ENCODE measurements around the gene IRGC.
A peak's percentile ranks its signal among the peaks of the same experiment; 100 is the strongest.

IRGC gene

GRCh38 chr19:43705729-43706128 lies 10.1 kb upstream of the IRGC start:
- no peaks in the 10 kb centered on the region for H3K36me3 Mint-ChIP-seq
- ATAC-seq: no peak
- peaks cover 10% of the 10 kb centered on the region for H3K4me1 Mint-ChIP-seq
- no peak overlapping the region for H3K4me3 Mint-ChIP-seq
- H3K27ac Mint-ChIP-seq: peak overlapping the region; percentile 61
- H3K9me3 Mint-ChIP-seq: peaks cover 5% of the 10 kb centered on the region
- no peak for DNase-seq (ENCODE audit: low spot score in 2 of 2)

DNA sequence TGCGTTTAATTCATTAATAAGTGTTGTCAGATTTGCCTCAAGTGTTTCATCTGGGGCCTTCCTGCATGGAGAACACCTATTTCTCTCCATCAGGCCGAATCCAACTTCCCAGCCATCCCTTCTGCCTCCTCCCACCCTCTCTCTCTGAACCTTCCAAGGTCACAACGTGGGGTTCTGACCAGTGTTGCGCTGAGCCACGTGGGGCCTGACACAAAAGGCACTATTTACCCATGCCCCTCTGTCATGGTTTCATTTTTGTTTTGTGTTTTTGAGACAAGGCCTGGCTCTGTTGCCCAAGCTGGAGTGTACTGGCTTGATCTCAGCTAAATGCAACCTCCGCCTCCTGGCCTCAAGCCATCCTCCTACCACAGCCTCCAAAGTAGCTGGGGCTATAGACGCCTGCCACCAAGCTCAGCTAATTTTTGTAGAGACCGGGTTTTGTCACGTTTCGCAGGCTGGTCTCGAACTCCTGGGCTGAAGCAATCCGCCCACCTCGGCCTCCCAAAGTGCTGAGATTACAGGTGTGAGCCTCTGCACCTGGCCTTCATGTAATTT lies 8.6 kb upstream of the IRGC start:
- H3K36me3 Mint-ChIP-seq: no peaks in the 10 kb centered on the region
- H3K4me1 Mint-ChIP-seq: no peaks in the 10 kb centered on the region
- peaks cover 2% of the 10 kb centered on the region for H3K9me3 Mint-ChIP-seq
- DNase-seq (ENCODE audit: low spot score in 2 of 2) (no peak), ATAC-seq (no peak)
- no peak overlapping the region for H3K4me3 Mint-ChIP-seq
- no peak overlapping the region for H3K27ac Mint-ChIP-seq

GRCh38 chr19:43708716-43709115 lies 7.2 kb upstream of the IRGC start:
- no peak overlapping the region for H3K4me3 Mint-ChIP-seq
- peaks cover 2% of the 10 kb centered on the region for H3K9me3 Mint-ChIP-seq
- no peaks in the 10 kb centered on the region for H3K4me1 Mint-ChIP-seq
- no peak for ATAC-seq
- H3K36me3 Mint-ChIP-seq: no peaks in the 10 kb centered on the region
- no peak overlapping the region for H3K27ac Mint-ChIP-seq
- no peak for DNase-seq (ENCODE audit: low spot score in 2 of 2)

DNA sequence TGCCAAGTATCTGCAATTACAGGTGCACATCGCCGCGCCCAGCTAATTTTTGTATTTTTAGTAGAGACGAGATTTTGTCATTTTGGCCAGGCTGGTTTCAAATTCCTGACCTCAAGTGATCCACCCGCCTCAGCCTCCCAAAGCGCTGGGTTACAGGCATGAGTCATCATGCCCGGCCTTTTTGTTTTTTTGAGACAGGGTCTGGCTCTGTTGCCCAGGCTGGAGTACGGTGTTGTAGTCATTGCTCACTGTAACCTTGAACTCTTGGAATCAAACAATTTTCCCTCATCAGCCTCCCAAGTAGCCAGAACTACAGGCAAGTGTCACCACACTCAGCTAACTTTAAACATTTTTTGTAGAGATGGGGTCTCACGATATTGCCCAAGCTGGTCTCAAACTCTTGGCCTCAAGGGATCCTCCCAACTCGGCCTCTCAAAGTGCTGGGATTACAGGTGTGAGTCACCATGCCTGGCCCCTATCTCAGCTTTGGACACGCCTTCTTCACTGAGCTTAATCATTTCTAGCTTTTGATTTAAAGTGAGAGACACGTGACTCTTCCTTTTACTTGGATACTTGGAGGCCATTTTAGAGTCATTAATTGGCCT lies 4.0 kb upstream of the IRGC start:
- Mint-ChIP-seq H3K9me3 (peaks cover 2% of the 10 kb centered on the region), H3K36me3 (no peaks in the 10 kb centered on the region), H3K27ac (no peak overlapping the region), H3K4me1 (no peaks in the 10 kb centered on the region), H3K4me3 (no peak overlapping the region)
- no peak for DNase-seq (ENCODE audit: low spot score in 2 of 2)
- peak; percentile 43 for ATAC-seq

GRCh38 chr19:43713208-43713607 lies 2.7 kb upstream of the IRGC start:
- no peak overlapping the region for H3K27ac Mint-ChIP-seq
- no peaks in the 10 kb centered on the region for H3K4me1 Mint-ChIP-seq
- DNase-seq (ENCODE audit: low spot score in 2 of 2): no peak
- no peak overlapping the region for H3K4me3 Mint-ChIP-seq
- ATAC-seq: no peak
- peaks cover 2% of the 10 kb centered on the region for H3K9me3 Mint-ChIP-seq
- H3K36me3 Mint-ChIP-seq: no peaks in the 10 kb centered on the region

- DNase-seq (ENCODE audit: low spot score in 2 of 2) (no peak), ATAC-seq (no peak)
- Mint-ChIP-seq H3K27ac (no peak overlapping the region), H3K4me3 (no peak overlapping the region), H3K36me3 (no peaks in the 10 kb centered on the region), H3K4me1 (no peaks in the 10 kb centered on the region), H3K9me3 (no peaks in the 10 kb centered on the region)
Observed at GRCh38 chr19:43718627-43719377, 2.9 kb downstream of the IRGC start.

DNA sequence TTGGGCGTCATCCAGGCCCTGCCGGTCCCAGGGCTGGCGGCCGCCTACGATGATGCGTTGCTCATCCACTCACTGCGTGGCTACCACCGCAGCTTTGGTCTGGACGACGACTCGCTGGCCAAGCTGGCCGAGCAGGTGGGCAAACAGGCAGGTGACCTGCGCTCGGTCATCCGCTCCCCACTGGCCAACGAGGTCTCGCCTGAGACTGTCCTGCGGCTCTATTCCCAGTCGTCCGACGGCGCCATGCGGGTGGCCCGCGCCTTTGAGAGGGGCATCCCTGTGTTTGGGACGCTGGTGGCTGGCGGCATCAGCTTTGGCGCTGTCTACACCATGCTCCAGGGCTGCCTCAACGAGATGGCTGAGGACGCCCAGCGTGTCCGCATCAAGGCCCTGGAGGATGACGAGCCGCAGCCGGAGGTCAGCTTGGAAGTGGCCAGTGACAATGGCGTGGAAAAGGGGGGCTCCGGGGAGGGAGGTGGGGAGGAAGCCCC lies 3.5 kb downstream of the IRGC start:
- H3K4me3 Mint-ChIP-seq: no peak overlapping the region
- DNase-seq (ENCODE audit: low spot score in 2 of 2) (no peak), ATAC-seq (no peak)
- no peaks in the 10 kb centered on the region for H3K9me3 Mint-ChIP-seq
- no peaks in the 10 kb centered on the region for H3K36me3 Mint-ChIP-seq
- H3K4me1 Mint-ChIP-seq: no peaks in the 10 kb centered on the region
- H3K27ac Mint-ChIP-seq: no peak overlapping the region

DNA sequence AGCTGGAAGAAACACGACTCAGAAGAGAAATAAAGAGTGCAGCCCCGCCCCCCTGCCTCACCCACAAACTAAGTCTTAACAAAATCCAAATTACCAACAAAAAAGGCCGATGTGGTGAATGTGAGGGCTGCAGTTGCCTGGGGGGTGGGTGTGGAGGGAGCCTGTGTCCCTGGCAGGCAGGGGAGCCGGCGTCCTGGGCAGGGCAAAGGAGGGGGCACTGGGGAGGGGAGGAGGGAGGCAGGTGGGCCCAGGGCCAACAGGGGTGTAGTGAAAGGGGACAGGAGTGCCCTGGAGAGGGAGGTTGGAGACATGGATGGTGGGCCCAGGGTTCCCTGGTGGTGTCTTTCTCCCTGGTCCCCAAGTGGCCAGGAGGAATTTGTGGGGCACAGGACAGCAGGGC lies 4.0 kb downstream of the IRGC start:
- H3K4me1 Mint-ChIP-seq: no peaks in the 10 kb centered on the region
- DNase-seq (ENCODE audit: low spot score in 2 of 2): no peak
- no peak for ATAC-seq
- no peaks in the 10 kb centered on the region for H3K9me3 Mint-ChIP-seq
- H3K4me3 Mint-ChIP-seq: no peak overlapping the region
- H3K27ac Mint-ChIP-seq: no peak overlapping the region
- no peaks in the 10 kb centered on the region for H3K36me3 Mint-ChIP-seq

- no peak for DNase-seq (ENCODE audit: low spot score in 2 of 2)
Observed at GRCh38 chr19:43720936-43721335, 5.1 kb downstream of the IRGC start.

GRCh38 chr19:43721469-43722048 lies 5.7 kb downstream of the IRGC start:
- Mint-ChIP-seq H3K4me1 (no peaks in the 10 kb centered on the region), H3K9me3 (no peaks in the 10 kb centered on the region), H3K4me3 (no peak overlapping the region), H3K27ac (peak overlapping the region; percentile 64), H3K36me3 (no peaks in the 10 kb centered on the region)
- no peak for DNase-seq (ENCODE audit: low spot score in 2 of 2)
- ATAC-seq: peak; percentile 84

More at GRCh38 chr19:43720936-43721335, 5.1 kb downstream of the IRGC start:
- H3K4me1 Mint-ChIP-seq: no peaks in the 10 kb centered on the region
- H3K27ac Mint-ChIP-seq: peak overlapping the region; percentile 64
- no peaks in the 10 kb centered on the region for H3K36me3 Mint-ChIP-seq
- no peak for ATAC-seq
- H3K9me3 Mint-ChIP-seq: no peaks in the 10 kb centered on the region
- no peak overlapping the region for H3K4me3 Mint-ChIP-seq

DNA sequence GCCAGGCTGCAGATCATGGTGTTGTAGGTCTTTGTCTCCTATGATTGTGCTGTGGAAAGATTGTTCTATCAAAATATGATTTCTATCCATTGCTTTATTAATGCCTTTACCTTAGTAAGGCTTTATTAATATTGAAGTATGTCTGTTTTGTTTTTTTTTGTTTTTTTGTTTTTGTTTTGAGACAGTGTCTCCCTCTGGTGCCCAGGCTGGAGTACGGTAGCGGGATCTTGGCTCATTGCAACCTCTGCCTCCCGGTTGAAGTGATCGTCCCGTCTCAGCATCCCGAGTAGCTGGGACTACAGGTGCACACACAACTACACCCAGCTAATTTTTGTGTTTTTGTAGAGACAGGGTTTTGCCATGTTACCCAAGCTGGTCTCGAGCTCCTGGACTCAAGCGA lies 7.7 kb downstream of the IRGC start:
- peaks cover 6% of the 10 kb centered on the region for H3K36me3 Mint-ChIP-seq
- H3K9me3 Mint-ChIP-seq: no peaks in the 10 kb centered on the region
- H3K27ac Mint-ChIP-seq: no peak overlapping the region
- no peaks in the 10 kb centered on the region for H3K4me1 Mint-ChIP-seq
- ATAC-seq: no peak
- no peak for DNase-seq (ENCODE audit: low spot score in 2 of 2)
- H3K4me3 Mint-ChIP-seq: no peak overlapping the region

DNA sequence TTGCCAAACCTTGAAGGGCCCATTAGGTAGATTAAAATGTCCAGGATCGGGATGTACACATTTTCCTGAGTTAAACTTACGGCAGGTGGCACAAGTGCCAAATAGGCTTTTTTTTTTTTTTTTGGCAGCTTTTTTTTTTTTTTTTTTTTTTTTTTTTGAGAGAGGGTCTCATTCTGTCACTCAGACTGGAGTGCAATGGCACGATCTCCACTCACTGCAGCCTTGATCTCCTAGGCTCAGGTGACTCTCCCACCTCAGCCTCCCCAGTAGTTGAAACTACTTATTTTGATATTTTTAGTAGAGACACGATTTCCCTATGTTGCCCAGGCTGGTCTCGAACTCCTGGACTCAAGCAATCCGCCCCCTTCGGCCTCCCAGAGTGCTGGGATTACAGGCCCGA lies 9.0 kb downstream of the IRGC start:
- no peaks in the 10 kb centered on the region for H3K4me1 Mint-ChIP-seq
- no peak for DNase-seq (ENCODE audit: low spot score in 2 of 2)
- H3K4me3 Mint-ChIP-seq: no peak overlapping the region
- peaks cover 13% of the 10 kb centered on the region for H3K36me3 Mint-ChIP-seq
- no peak overlapping the region for H3K27ac Mint-ChIP-seq
- ATAC-seq: no peak
- H3K9me3 Mint-ChIP-seq: no peaks in the 10 kb centered on the region

- H3K4me3 Mint-ChIP-seq: no peak overlapping the region
- H3K9me3 Mint-ChIP-seq: no peaks in the 10 kb centered on the region
- H3K27ac Mint-ChIP-seq: no peak overlapping the region
- ATAC-seq (no peak), DNase-seq (ENCODE audit: low spot score in 2 of 2) (no peak)
- H3K4me1 Mint-ChIP-seq: no peaks in the 10 kb centered on the region
- H3K36me3 Mint-ChIP-seq: peaks cover 19% of the 10 kb centered on the region
Observed at GRCh38 chr19:43725468-43725867, 9.6 kb downstream of the IRGC start.

GRCh38 chr19:43726736-43727592 lies 11.1 kb downstream of the IRGC start:
- no peak for DNase-seq (ENCODE audit: low spot score in 2 of 2)
- no peak for ATAC-seq
- Mint-ChIP-seq H3K9me3 (no peaks in the 10 kb centered on the region), H3K36me3 (peaks cover 32% of the 10 kb centered on the region), H3K4me3 (no peak overlapping the region), H3K27ac (no peak overlapping the region), H3K4me1 (no peaks in the 10 kb centered on the region)

- no peak for ATAC-seq
Observed at GRCh38 chr19:43727593-43727853, 11.6 kb downstream of the IRGC start.

More at GRCh38 chr19:43727593-43727853, 11.6 kb downstream of the IRGC start:
- Mint-ChIP-seq H3K27ac (no peak overlapping the region), H3K9me3 (no peaks in the 10 kb centered on the region), H3K4me3 (no peak overlapping the region), H3K36me3 (peaks cover 37% of the 10 kb centered on the region), H3K4me1 (no peaks in the 10 kb centered on the region)
- no peak for DNase-seq (ENCODE audit: low spot score in 2 of 2)
